ENCODE data around the gene NT5C2.

DNA sequence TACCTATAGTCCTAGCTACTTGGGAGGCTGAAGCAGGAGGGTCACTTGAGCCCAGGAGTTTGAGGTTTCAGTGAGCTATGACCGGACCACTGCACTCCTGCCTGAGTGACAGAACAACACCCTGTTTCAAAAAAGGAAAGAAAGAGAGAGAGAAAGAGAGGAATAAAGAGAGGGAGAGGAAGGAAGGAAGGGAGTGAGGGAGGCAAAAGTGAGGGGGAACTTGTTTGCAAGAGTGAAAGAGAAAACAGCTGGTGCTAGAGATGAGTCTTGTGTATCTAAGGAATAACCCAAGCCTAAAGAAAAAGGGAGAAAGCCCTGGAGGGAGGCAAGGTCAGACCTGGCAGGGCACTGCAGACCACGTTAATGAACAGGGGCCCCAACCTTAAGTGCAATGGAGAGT is 4.8 kb upstream of the NT5C2 start:
- TF ChIP-seq POLR2A (IDR thresholded peaks at IDR 0.05; ENCODE audit: low read length) (no peak), GATA1 (IDR thresholded peaks at IDR 0.05; ENCODE audit: low read depth, low read length) (no peak)
